ENCODE measurements around the gene GLYATL3.
"Not testable (repeated sequence)": the region's sequence is repeated elsewhere in the genome, so short reads cannot be mapped to it uniquely, and the experiment has no call there.

Gene GLYATL3

DNA sequence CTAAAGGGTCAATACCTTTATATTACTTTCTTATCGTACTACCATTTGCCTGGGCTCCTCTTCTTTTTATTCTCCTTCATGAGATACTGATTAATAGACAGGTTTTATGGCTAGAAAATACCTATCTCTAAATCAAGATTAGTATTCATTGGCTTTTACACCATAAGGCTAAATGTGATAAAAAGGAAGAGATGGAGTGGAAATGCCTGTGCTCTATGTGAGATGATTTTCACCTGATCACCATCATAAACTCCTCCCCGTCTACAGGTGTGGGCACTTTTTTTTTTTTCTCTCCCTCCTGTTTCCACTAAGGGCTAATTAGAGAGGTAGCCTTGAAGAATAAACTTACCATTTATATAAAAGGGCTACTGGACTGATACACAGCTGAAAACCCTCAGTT is at the start of gene GLYATL3:
Gene GLYATL3, plus strand, starts transcription at position 301 of the 400 bp plus-strand sequence. CDS start 12,068 bp downstream, outside the sequence.
- DNase-seq (ENCODE audit: low spot score): no peak

DNA sequence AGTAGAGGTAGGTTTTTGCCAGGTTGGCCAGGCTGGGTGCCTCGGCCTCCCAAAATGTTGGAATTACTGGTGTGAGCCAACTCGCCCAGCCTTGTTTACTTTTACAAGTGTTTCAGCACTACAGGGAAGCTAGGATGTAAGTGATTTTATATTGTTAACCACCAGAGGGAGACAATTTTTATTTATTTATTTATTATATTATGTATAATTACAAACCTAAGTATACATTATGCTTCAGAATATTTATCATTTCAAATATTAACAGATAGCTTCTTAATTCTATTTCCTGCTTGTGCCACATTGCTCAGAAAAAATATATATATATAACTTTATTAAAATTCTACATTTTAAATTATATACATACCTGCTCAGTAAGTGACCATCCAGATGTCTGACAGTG is 46.5 kb upstream of the GLYATL3 start:
- DNase-seq (ENCODE audit: low spot score): no peak

- DNase-seq (ENCODE audit: low spot score): no peak
Observed at GRCh38 chr6:49454787-49455709, 44.7 kb upstream of the GLYATL3 start.

- no peak for DNase-seq (ENCODE audit: low spot score)
Observed at GRCh38 chr6:49457771-49458170, 42.0 kb upstream of the GLYATL3 start.

DNA sequence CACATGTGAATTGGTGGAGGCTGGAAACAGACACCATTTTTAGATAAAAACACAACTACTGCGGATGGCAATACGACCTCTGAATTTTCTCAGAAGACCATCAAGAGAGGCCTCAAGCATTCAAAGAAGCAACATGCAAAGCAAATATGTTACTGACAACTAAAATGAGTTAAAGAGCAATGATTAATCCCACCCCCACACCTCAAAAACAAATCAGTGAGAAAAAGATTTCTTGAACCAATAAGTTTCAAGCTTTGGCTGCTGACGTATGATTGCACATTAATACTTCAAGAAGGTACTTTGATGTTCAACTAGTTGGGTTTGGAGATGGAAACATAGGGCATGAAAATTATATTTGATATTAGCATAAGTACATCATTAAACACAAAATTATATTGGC is 37.7 kb upstream of the GLYATL3 start:
- no peak for DNase-seq (ENCODE audit: low spot score)

GRCh38 chr6:49462599-49462926 is 37.2 kb upstream of the GLYATL3 start:
- no peak for DNase-seq (ENCODE audit: low spot score)

DNA sequence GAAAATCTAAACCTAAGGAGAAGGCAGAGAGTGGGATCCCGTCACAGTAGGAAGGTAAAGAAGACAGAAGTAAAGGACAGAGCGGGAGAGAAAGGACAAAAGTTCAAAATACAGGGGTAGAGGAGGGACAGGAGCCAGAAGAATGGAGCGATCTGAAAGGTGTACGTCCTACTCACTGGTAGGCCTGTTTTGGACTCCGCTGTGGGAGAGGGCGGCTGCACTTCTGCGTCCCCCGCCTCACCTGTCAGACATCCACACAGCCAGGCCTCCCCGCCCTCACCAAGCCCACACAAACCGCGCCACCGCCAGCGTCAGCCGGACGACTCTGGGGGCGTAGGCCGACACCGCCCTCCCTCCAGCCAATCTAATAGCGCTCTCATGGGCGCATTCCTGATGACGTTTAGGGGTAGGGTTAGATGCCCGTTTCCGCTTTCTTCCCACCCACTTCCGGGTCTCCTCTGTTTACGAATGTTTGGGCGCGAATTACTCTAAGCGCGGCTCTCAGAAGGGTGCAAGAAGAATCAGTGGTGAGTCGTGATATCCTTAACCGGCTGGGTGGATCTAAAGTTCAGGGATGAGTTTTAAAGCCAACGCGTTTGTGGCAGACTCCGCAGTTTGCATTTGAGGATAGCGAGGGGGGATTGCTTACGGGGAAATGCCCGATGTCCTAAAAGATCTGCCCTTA is 36.7 kb upstream of the GLYATL3 start, which contains the start of the genes CENPQ and MMUT:
Gene CENPQ, plus strand, starts transcription at position 444 of the 685 bp plus-strand sequence. CDS start 6,807 bp downstream, outside the sequence.
Gene MMUT, minus strand, starts transcription at position 327 of the 685 bp plus-strand sequence. CDS start 3,787 bp downstream, outside the sequence.
- DNase-seq (ENCODE audit: low spot score): peak; percentile 92

GRCh38 chr6:49463612-49463967 is 36.1 kb upstream of the GLYATL3 start:
- DNase-seq (ENCODE audit: low spot score): no peak

DNA sequence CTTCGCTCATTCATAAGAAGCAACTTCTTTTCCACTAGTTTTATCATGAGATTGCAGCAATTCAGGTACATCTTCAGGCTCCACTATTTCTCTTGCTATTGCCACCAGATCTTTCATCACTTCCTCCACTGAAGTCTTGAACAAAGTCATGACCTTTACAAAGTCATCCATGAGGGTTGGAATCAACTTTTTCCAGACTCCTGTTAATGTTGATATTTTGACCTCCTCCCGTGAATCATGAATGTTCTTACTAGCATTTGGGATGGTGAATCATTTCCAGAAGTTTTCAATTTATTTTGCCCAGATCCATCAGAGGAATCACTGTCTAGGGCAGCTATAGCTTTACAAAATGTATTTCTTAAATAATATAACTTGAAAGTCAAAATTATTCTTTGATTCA is 35.0 kb upstream of the GLYATL3 start:
- DNase-seq (ENCODE audit: low spot score): no peak

DNA sequence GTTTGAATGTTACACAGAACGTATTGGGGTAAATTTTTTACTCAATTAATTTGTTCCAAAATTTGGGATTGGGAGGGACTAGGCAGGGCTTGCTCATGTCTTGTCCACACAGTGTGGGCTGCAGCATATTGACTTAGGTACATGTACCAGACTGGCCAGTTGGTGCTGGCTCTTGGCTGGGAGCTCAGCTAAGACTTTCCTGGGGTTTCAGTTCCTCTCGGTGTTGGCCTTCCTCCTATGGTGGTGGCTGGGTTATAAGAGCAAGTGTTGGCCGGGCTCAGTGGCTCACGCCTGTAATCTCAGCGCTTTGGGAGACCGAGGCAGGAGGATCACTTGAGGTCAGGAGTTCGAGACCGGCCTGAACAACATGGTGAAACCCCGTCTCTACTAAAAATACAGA is 31.7 kb upstream of the GLYATL3 start:
- DNase-seq (ENCODE audit: low spot score): no peak

GRCh38 chr6:49476564-49476963 is 23.2 kb upstream of the GLYATL3 start:
- DNase-seq (ENCODE audit: low spot score): not testable (repeated sequence)

GRCh38 chr6:49479308-49479970 is 20.3 kb upstream of the GLYATL3 start:
- DNase-seq (ENCODE audit: low spot score): no peak

DNA sequence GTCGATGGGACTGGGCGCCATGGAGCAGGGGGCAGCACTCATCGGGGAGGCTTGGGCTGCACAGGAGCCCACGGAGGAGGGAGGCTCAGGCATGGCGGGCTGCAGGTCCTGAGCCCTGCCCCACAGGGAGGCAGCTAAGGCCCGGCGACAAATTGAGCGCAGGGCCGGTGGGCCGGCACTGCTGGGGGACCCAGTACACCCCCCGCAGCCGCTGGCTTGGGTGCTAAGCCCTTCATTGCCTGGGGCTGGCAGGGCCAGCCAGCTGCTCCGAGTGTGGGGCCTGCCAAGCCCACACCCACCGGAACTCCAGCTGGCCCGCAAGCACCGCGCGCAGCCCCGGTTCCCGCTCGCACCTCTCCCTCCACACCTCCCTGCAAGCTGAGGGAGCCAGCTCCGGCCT is 17.9 kb upstream of the GLYATL3 start:
- not testable (repeated sequence) for DNase-seq (ENCODE audit: low spot score)

GRCh38 chr6:49483380-49483779 is 16.3 kb upstream of the GLYATL3 start:
- not testable (repeated sequence) for DNase-seq (ENCODE audit: low spot score)

- DNase-seq (ENCODE audit: low spot score): no peak
Observed at GRCh38 chr6:49490633-49491032, 9.1 kb upstream of the GLYATL3 start.

DNA sequence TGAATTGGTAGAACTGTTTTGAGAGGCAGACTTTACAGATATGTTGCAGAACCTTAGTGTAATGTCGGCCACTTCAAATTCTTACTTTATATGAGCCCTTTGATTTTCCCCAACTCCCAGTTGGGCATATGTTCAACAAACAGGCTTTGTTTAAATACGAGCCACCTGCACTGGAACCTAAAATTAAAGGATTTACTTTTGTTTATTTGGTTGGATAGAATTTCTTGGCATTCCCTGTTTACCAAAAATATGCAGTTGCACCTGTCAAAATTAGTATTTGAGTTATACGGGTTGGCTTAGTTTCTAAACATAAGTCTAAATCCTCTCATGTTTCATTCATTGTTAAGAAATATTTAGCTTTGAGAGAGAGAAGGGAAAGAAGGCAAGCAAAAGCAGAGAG is 2.4 kb upstream of the GLYATL3 start:
- no peak for DNase-seq (ENCODE audit: low spot score)

- DNase-seq (ENCODE audit: low spot score): no peak
Observed at GRCh38 chr6:49499126-49499525, 597 bp upstream of the GLYATL3 start.

DNA sequence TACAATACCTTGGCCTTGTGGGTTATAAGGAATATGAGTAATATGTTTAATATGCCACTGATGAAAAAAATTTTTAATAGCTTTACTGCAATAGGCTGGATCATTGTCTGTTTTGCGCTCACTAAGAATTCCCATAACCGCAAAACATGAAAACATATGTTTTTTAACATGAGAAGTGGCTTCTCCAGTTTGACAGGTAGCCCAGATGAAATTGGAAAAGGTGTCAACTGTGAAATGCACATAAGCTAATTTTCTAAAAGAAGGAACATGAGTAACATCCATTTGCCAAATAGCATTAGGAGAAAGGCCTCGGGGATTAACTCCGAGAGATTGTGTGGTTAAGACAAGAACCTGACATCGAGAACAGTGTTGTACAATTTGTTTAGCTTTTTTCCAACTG is 4.9 kb downstream of the GLYATL3 start:
- no peak for DNase-seq (ENCODE audit: low spot score)

- no peak for DNase-seq (ENCODE audit: low spot score)
Observed at GRCh38 chr6:49506569-49507111, 6.9 kb downstream of the GLYATL3 start.

DNA sequence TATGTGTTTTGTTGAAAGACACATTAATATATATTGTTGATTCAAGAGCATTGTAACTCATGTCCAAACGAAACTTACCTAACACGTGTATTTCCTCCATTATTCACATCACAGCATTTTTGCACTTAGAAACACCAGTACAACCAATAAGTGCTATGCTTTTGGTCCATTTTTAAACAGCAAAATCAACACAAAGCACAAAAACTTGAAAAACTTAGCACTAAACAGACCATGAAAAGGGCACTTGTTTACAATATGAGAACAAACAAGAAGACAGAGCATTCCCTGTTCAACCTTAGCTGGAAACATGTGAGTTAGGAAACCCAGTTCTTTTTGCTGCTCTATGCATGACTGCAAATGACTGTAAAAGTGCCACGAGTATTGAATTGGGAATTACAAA is 9.6 kb downstream of the GLYATL3 start:
- DNase-seq (ENCODE audit: low spot score): no peak

DNA sequence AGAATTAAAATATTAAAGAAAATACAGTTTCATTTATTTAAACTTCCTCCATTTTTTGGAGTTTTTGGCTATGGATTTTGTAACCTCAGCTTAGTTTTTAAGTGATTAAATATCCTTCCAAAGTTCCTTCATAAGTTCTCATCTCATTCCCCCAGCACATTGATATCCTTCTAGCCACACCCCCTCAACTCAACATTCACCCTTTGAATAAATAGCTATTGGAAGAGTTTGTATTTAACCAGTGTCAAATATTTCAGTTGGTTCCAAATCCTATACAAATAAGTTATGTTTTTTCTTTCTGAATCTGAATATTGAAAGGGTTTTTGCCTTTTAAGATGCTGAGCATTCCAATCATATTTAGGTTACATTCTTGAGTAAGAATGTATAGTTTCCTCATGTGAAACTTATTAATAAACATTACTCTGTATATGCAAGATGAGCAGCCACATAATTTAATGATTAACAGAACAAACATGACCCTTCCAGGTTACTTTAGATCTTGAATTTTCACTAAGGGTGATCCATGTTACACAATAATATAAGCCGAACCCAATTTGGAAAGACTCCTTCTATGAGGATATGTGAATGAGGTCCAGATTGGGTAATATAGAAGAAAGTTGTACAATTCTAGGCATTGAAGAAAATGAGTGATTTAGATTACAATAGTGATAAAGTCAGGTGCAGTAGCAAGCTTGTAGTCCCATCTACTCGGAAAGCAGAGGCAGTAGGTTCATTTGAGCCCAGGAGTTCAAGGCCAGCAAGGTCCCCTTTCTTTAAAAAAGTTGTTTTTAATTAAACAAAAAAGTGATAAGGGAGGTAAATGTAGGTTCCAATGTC is 13.6 kb downstream of the GLYATL3 start:
- no peak for DNase-seq (ENCODE audit: low spot score)
